CD4-positive, alpha-beta T cell treated with Interleukin-1 beta for 1 hour (primary cell): ENCODE data around the gene FBXO5.

Experiments used
- DNase-seq, 2 donors: peaks; one replicate each; pipeline ENCODE4 v3.0.0-alpha.2; 2020 to 2022

Gene FBXO5

GRCh38 chr6:152946995-152947394, 35.8 kb downstream of the FBXO5 start:
- no peak for DNase-seq

- DNase-seq: no peak
Measured at GRCh38 chr6:152946484-152946883, 36.4 kb downstream of the FBXO5 start.

GRCh38 chr6:152943260-152943897, 39.5 kb downstream of the FBXO5 start:
- no peak for DNase-seq

GRCh38 chr6:152942319-152942869, 40.4 kb downstream of the FBXO5 start:
- DNase-seq: no peak

- DNase-seq: no peak
Measured at GRCh38 chr6:152941746-152942145, 41.1 kb downstream of the FBXO5 start.

GRCh38 chr6:152932865-152933264, 50.0 kb downstream of the FBXO5 start:
- no peak for DNase-seq

- no peak for DNase-seq
Measured at GRCh38 chr6:152922706-152923105, 60.1 kb downstream of the FBXO5 start.
